Kidney (tissue), 14 donors: ENCODE data around the gene CELSR3. TPM values are rescaled to one million over a fixed set of nuclear protein-coding genes. Genes with fewer than 3 reads are reported as not detected.

Source experiments
- DNase-seq, 5 donors: peaks; one replicate each; pipeline ENCODE4 v3.0.0-alpha.2; 2013 to 2020
- FAIRE-seq: peaks from 2 replicates; lab custom pipeline; 2012; peaks lifted over from hg19 to GRCh38; lab: Jason Lieb, UNC
- H3K27ac ChIP-seq, 2 donors: one replicate each; pipeline ENCODE4 v1.7.0; 2013; ENCODE audit warnings: low read depth in 2 of 2, low read length in 2 of 2, inconsistent platforms in 1 of 2
- H3K27me3 ChIP-seq: one replicate; pipeline ENCODE4 v1.7.1; 2013; ENCODE audit warnings: low read length, inconsistent platforms; ENCODE audit not compliant: control insufficient read depth, insufficient read depth
- H3K36me3 ChIP-seq, 3 donors: one replicate each; pipeline versions ENCODE4 v1.7.0 to v1.7.1; 2013; ENCODE audit warnings: low read length in 3 of 3, control low read depth in 1 of 3, inconsistent platforms in 1 of 3; ENCODE audit not compliant: insufficient read depth in 3 of 3, control insufficient read depth in 2 of 3
- H3K4me1 ChIP-seq, 3 donors: one replicate each; pipeline versions ENCODE4 v1.7.0 to v1.7.1; 2013; ENCODE audit warnings: low read length in 3 of 3, inconsistent platforms in 1 of 3, low read depth in 1 of 3; ENCODE audit not compliant: control insufficient read depth in 2 of 3, insufficient read depth in 2 of 3
- H3K4me3 ChIP-seq, 3 donors: one replicate each; pipeline versions ENCODE4 v1.7.0 to v1.8.1; 2013; ENCODE audit warnings: low read length in 3 of 3, control low read depth in 1 of 3, inconsistent platforms in 1 of 3
- H3K9ac ChIP-seq, 3 donors: one replicate each; pipeline versions ENCODE4 v1.7.0 to v1.7.1; 2013; ENCODE audit warnings: low read length in 3 of 3, control low read depth in 1 of 3, inconsistent platforms in 1 of 3
- H3K9me3 ChIP-seq, 3 donors: one replicate each; pipeline versions ENCODE4 v1.7.0 to v1.7.1; 2013; ENCODE audit warnings: low read length in 3 of 3, control low read depth in 1 of 3, inconsistent platforms in 1 of 3; ENCODE audit not compliant: control insufficient read depth in 2 of 3, insufficient read depth in 1 of 3
- CTCF ChIP-seq: IDR thresholded peaks from 3 replicates; pipeline ENCODE4 v1.5.1; 2012; ENCODE audit warnings: mild to moderate bottlenecking, moderate library complexity, borderline replicate concordance; ENCODE audit not compliant: insufficient read depth; ENCODE audit errors: extremely low read depth
- intact Hi-C: fragments of 100-400 bp; cut with DNase I; formaldehyde crosslinking; loops from one replicate; pipeline ENCODE4 v1.11.1; 2022
- polyA plus RNA-seq: library from polyadenylated mRNA; stranded (reverse); fragments of 350-450 nt; fragmentation: Illumina TruSeq; extraction: RNeasy Lipid Tissue Mini Kit (QIAGEN cat#74804); gene quantifications from one replicate; pipeline ENCODE4 v1.2.3, GENCODE V29; 2014; ENCODE audit warnings: low read depth, low replicate concordance; ENCODE audit not compliant: insufficient read depth
- total RNA-seq: library from RNA; stranded (reverse); fragmentation: NEBNext Ultra II Directional; extraction: Animal tissue kit (Norgen Biotek cat#: 25700); gene quantifications from one replicate; pipeline ENCODE4 v1.2.1, GENCODE V29; 2021
- donor health status: control.
- donor health status: control.
- donor health status: control.
- donor health status: control.
- donor health status: control.
- donor health status: DM: yes; HTN: yes; CAD: no.
- donor health status: Normal renal cell carcinoma (clear cell type).

The CELSR3 gene
- total and polyA plus RNA-seq, 2 donors from 2014 or later: 0.17 to 2.0 TPM

- Histone ChIP-seq H3K27me3 (no peaks in the 10 kb centered on the region), H3K9ac (no peak overlapping the region), H3K4me1 (peaks cover 0 to 11% (median 0%) of the 10 kb centered on the region in 3 donors), H3K36me3 (no peaks in the 10 kb centered on the region), H3K4me3 (peak overlapping the region; percentile 8 to 57 (median 30)), H3K27ac (no peak overlapping the region), H3K9me3 (no peaks in the 10 kb centered on the region)
- peak; percentile 79 to 92 (median 84) for DNase-seq
- FAIRE-seq: no peak
- no peak for TF ChIP-seq CTCF
- intact Hi-C loops: no loop called here
Measured at GRCh38 chr3:48661501-48662144, 1.1 kb downstream of the CELSR3 start.

GRCh38 chr3:48660800-48661400 lies 1.8 kb downstream of the CELSR3 start:
- Histone ChIP-seq H3K27ac (no peak overlapping the region), H3K27me3 (no peaks in the 10 kb centered on the region), H3K36me3 (no peaks in the 10 kb centered on the region), H3K9ac (no peak overlapping the region), H3K9me3 (no peaks in the 10 kb centered on the region), H3K4me1 (peaks cover 0 to 13% (median 0%) of the 10 kb centered on the region in 3 donors), H3K4me3 (peak overlapping the region in 1 of 3 donors; percentile 57)
- no peak for TF ChIP-seq CTCF
- intact Hi-C loops: no loop called here
- no peak for FAIRE-seq
- no peak for DNase-seq

GRCh38 chr3:48656841-48657281 lies 5.8 kb downstream of the CELSR3 start:
- Histone ChIP-seq H3K4me3 (peak overlapping the region in 2 of 3 donors; percentile 25 to 56), H3K27me3 (no peaks in the 10 kb centered on the region), H3K4me1 (peaks cover 0 to 13% (median 0%) of the 10 kb centered on the region in 3 donors), H3K9ac (no peak overlapping the region), H3K9me3 (no peaks in the 10 kb centered on the region), H3K27ac (peak overlapping the region in 1 of 2 donors; percentile 50), H3K36me3 (no peaks in the 10 kb centered on the region)
- FAIRE-seq (no peak), DNase-seq (peak in 1 of 5 donors; percentile 16)
- TF ChIP-seq CTCF: no peak
- intact Hi-C loops: no loop called here
